IMR-90 (cell line): ENCODE results near the gene NSUN4. TPM values are rescaled to one million over a fixed set of nuclear protein-coding genes. Genes with fewer than 3 reads are reported as not detected.

ENCODE experiments used
- ATAC-seq: fragments of 200-7000 bp; cut with Tn5 transposase; 2 replicates; pipeline ENCODE4 v1.9.1; 2020; ENCODE audit warnings: low read depth, mild to moderate bottlenecking, moderate library complexity
- BruUV-seq: library from RNA; stranded (reverse); fragments of 400-500 nt; replicated peaks from 2 replicates; lab custom pipeline; 2021; lab: Mats Ljungman, UMichigan
- CTCF ChIA-PET: fragments of 300-600 bp; formaldehyde crosslinking; extraction: SDS; loops from one replicate; lab custom pipeline; 2021; ENCODE audit warnings: antibody characterized with exemption; lab: Yijun Ruan, JAX
- POLR2A ChIA-PET: fragments of 300-600 bp; sonication (Branson Sonifier 250); formaldehyde crosslinking; loops from one replicate; lab custom pipeline; 2022; ENCODE audit warnings: antibody characterized with exemption; ENCODE audit not compliant: unreplicated experiment; lab: Charles Lee
- DNase-seq: peaks from one replicate; pipeline ENCODE4 v3.0.0; 2013
- H2AFZ ChIP-seq: replicated peaks from 2 replicates; pipeline ENCODE3; 2013; ENCODE audit warnings: low read length, mild to moderate bottlenecking; ENCODE audit not compliant: poor library complexity
- H2AK5ac ChIP-seq: 2 replicates; pipeline ENCODE4 v1.6.1; 2013; ENCODE audit warnings: low read depth, low read length, inconsistent platforms
- H2AK9ac ChIP-seq: replicated peaks from 2 replicates; pipeline ENCODE3; 2013; ENCODE audit warnings: mild to moderate bottlenecking, low read depth, low read length, moderate library complexity; ENCODE audit not compliant: poor library complexity
- H2BK120ac ChIP-seq: 2 replicates; pipeline ENCODE4 v1.6.1; 2013; ENCODE audit warnings: low read depth, low read length, inconsistent platforms
- H2BK15ac ChIP-seq: 3 replicates; pipeline ENCODE4 v1.6.1; 2013; ENCODE audit warnings: low read depth, low read length, inconsistent platforms
- H2BK20ac ChIP-seq: 2 replicates; pipeline ENCODE4 v1.6.1; 2013; ENCODE audit warnings: low read depth, mild to moderate bottlenecking, inconsistent platforms, low read length, moderate library complexity
- H2BK5ac ChIP-seq: 2 replicates; pipeline ENCODE4 v1.6.1; 2013; ENCODE audit warnings: mild to moderate bottlenecking, low read depth, low read length, inconsistent platforms; ENCODE audit not compliant: poor library complexity, severe bottlenecking
- H3K14ac ChIP-seq: replicated peaks from 2 replicates; pipeline ENCODE4 v1.6.1; 2013; ENCODE audit warnings: low read depth, low read length, inconsistent platforms
- H3K18ac ChIP-seq: 2 replicates; pipeline ENCODE4 v1.6.1; 2013; ENCODE audit warnings: low read depth, low read length, control low read depth
- H3K23ac ChIP-seq: 2 replicates; pipeline ENCODE4 v1.6.1; 2013; ENCODE audit warnings: low read depth, low read length, inconsistent platforms
- H3K27ac ChIP-seq: 2 replicates; pipeline ENCODE4 v1.5.1; 2013; ENCODE audit warnings: mild to moderate bottlenecking, control low read depth, low read length; ENCODE audit not compliant: insufficient read depth
- H3K27me3 ChIP-seq: 2 replicates; pipeline ENCODE4 v1.6.1; 2013; ENCODE audit warnings: low read length; ENCODE audit not compliant: control insufficient read depth, insufficient read depth
- H3K36me3 ChIP-seq: 2 replicates; pipeline ENCODE4 v1.6.1; 2013; ENCODE audit warnings: low read length, mixed read lengths; ENCODE audit not compliant: control insufficient read depth, insufficient read depth
- H3K4ac ChIP-seq: 2 replicates; pipeline ENCODE4 v1.6.1; 2013; ENCODE audit warnings: low read depth, low read length, inconsistent platforms
- H3K4me1 ChIP-seq: 2 replicates; pipeline ENCODE4 v1.6.1; 2013; ENCODE audit warnings: low read length, mixed read lengths; ENCODE audit not compliant: control insufficient read depth, insufficient read depth
- H3K4me2 ChIP-seq: 2 replicates; pipeline ENCODE4 v1.6.1; 2013; ENCODE audit warnings: low read depth, mild to moderate bottlenecking, control low read depth, low read length, moderate library complexity
- H3K4me3 ChIP-seq: 2 replicates; pipeline ENCODE4 v1.5.1; 2013; ENCODE audit warnings: low read depth, mild to moderate bottlenecking, control low read depth, low read length, moderate library complexity; ENCODE audit not compliant: insufficient read depth
- H3K56ac ChIP-seq: 2 replicates; pipeline ENCODE4 v1.6.1; 2013; ENCODE audit warnings: low read length, inconsistent platforms; ENCODE audit not compliant: insufficient read depth; ENCODE audit errors: extremely low read depth
- H3K79me1 ChIP-seq, 2 experiments: 2 replicates each; pipeline ENCODE4 v1.6.1; 2013; ENCODE audit warnings: low read length in 2 of 2, inconsistent platforms in 1 of 2, low read depth in 1 of 2
- H3K9ac ChIP-seq: 2 replicates; pipeline ENCODE4 v1.6.1; 2013; ENCODE audit warnings: low read depth, low read length, control low read depth
- H3K9me1 ChIP-seq: 2 replicates; pipeline ENCODE4 v1.6.1; 2013; ENCODE audit warnings: low read length, inconsistent platforms; ENCODE audit not compliant: insufficient read depth
- H3K9me3 ChIP-seq: 2 replicates; pipeline ENCODE4 v1.6.1; 2013; ENCODE audit warnings: low read length; ENCODE audit not compliant: control insufficient read depth, insufficient read depth
- H4K20me1 ChIP-seq: 2 replicates; pipeline ENCODE4 v1.6.1; 2013; ENCODE audit warnings: low read length, inconsistent platforms; ENCODE audit not compliant: insufficient read depth
- H4K5ac ChIP-seq: 2 replicates; pipeline ENCODE4 v1.6.1; 2013; ENCODE audit warnings: mild to moderate bottlenecking, low read depth, low read length, control low read depth
- H4K8ac ChIP-seq, 2 experiments: 2 replicates each; pipeline ENCODE4 v1.6.1; 2013; ENCODE audit warnings: low read depth in 2 of 2, low read length in 2 of 2, control low read depth in 1 of 2, inconsistent platforms in 1 of 2
- H4K91ac ChIP-seq: 2 replicates; pipeline ENCODE4 v1.6.1; 2013; ENCODE audit warnings: low read depth, low read length, inconsistent platforms; ENCODE audit not compliant: insufficient read depth
- BHLHE40 ChIP-seq: fragments of 150-350 bp; IDR thresholded peaks from 2 replicates; pipeline ENCODE4 v1.6.1; 2016; ENCODE audit warnings: mild to moderate bottlenecking, low read depth, low read length
- CEBPB ChIP-seq: IDR thresholded peaks from 2 replicates; pipeline ENCODE4 v1.6.1; 2012; ENCODE audit warnings: low read depth, low read length, improper control_type of control experiment
- CHD1 ChIP-seq: IDR thresholded peaks from 2 replicates; pipeline ENCODE4 v1.6.1; 2012; ENCODE audit warnings: low read depth, low read length, improper control_type of control experiment
- MAFK ChIP-seq: IDR thresholded peaks from 2 replicates; pipeline ENCODE4 v1.6.1; 2012; ENCODE audit warnings: low read depth, low read length, improper control_type of control experiment
- MXI1 ChIP-seq: IDR thresholded peaks from 2 replicates; pipeline ENCODE4 v1.6.1; 2012; ENCODE audit warnings: low read depth, mild to moderate bottlenecking, low read length, moderate library complexity, borderline replicate concordance
- NFE2L2 ChIP-seq: fragments of 150-350 bp; IDR thresholded peaks from 2 replicates; pipeline ENCODE4 v1.6.1; 2016; ENCODE audit warnings: low read depth, mild to moderate bottlenecking, low read length
- POLR2A ChIP-seq: IDR thresholded peaks from 2 replicates; pipeline ENCODE4 v1.6.1; 2012; ENCODE audit warnings: mild to moderate bottlenecking, low read depth, low read length
- RFX5 ChIP-seq: IDR thresholded peaks from 2 replicates; pipeline ENCODE4 v1.8.0; 2012; ENCODE audit warnings: low read depth, mild to moderate bottlenecking, low read length, moderate library complexity
- SMC3 ChIP-seq: fragments of 150-350 bp; IDR thresholded peaks from 2 replicates; pipeline ENCODE4 v1.6.1; 2016; ENCODE audit warnings: low read depth, mild to moderate bottlenecking, antibody characterized with exemption, low read length, moderate library complexity
- WGBS, 2 experiments: methylation state at CpG; one replicate each; pipeline versions ENCODE4 v1.1.5 to v1.1.7; 2013; ENCODE audit warnings: missing lambda C conversion rate in 2 of 2; ENCODE audit not compliant: insufficient read length in 1 of 2; ENCODE audit errors: extremely low coverage in 2 of 2; 5-methylcytosine and 5-hydroxymethylcytosine counted together
- dilution Hi-C: fragments of 300-500 bp; cut with HindIII; formaldehyde crosslinking; loops from one replicate; pipeline ENCODE4 v1.14.3; 2018; ENCODE audit warnings: low sequenced_read_pairs; ENCODE audit not compliant: unreplicated experiment
- in situ Hi-C: fragments of 300-500 bp; cut with MboI; formaldehyde crosslinking; loops from 3 replicates; pipeline ENCODE4 v1.14.3; 2019; ENCODE audit warnings: low sequenced_read_pairs, inconsistent platforms, mixed read lengths
- intact Hi-C: fragments of 100-400 bp; cut with micrococcal nuclease; formaldehyde crosslinking; loops from 2 replicates; pipeline ENCODE4 v1.10.0; 2022
- polyA plus RNA-seq, 3 experiments: library from polyadenylated mRNA; depleted of rRNA; stranded (reverse); fragments of >200 nt; gene quantifications; 2 replicates each; pipeline ENCODE4 v1.2.3, GENCODE V29; 2012; ENCODE audit warnings: low replicate concordance in 1 of 3
- total RNA-seq: library from RNA; depleted of rRNA; stranded (reverse); fragments of >200 nt; gene quantifications from 2 replicates; pipeline ENCODE4 v1.2.3, GENCODE V29; 2012
- TF ChIP-seq, protein P1 (sequence below): fragments of 150-350 bp; IDR thresholded peaks from 2 replicates; pipeline ENCODE4 v1.6.1; 2016; ENCODE audit warnings: low read depth, mild to moderate bottlenecking, low read length, moderate library complexity, borderline replicate concordance
- TF ChIP-seq, protein P2 (sequence below): conservative IDR thresholded peaks from 2 replicates; pipeline ENCODE4 v1.5.1; 2012; ENCODE audit warnings: mild to moderate bottlenecking, low read depth, low read length, improper control_type of control experiment
- TF ChIP-seq, protein P3 (sequence below): fragments of 150-350 bp; IDR thresholded peaks from 2 replicates; pipeline ENCODE4 v1.6.1; 2017; ENCODE audit warnings: mild to moderate bottlenecking, antibody characterized with exemption, low read length, low read depth

NSUN4 gene
- total and polyA plus RNA-seq, 2 of the 4 experiments (the other 2 are of a cell fraction), result 10.9 to 13.0 TPM

DNA sequence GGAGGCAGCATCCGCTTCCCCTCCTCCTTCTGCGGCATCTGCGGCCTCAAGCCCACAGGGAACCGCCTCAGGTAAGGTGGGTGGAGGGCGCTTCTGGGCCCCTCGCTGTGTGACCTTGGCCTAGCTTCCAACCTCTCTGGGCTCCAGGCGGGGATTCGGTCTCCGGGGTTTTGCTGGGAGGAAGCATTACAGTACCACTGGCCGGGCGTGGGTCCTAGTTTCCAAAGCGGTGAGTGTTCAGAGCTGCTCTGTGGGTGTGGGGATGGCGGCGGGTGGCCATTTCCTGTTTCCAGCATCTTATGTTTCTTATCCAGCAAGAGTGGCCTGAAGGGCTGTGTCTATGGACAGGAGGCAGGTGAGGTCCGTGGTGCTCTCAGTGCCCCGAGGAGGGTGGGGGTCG, 65.1 kb downstream of the NSUN4 start:
- H3K9me1 ChIP-seq, result 0 out of 2 replicates have a peak, but pooled peaks cover 3% of the 10 kb centered on the region
- 81% methylated on average over 3 of the region's 17 CpGs; no CpG with 5 or more reads in 1 of the 2 experiments for WGBS, 2 experiments
- BruUV-seq, result no TSS peak
- ChIA-PET POLR2A (no interaction called here), CTCF (no interaction called here)
- intact Hi-C loops, result loop anchor here (1.0 to 10.0 kb wide), 2 partner anchors 123 to 769 kb away; no protein-coding TSS in a partner anchor
- peak overlapping the region; percentile 44 for H2AK9ac ChIP-seq
- no peak overlapping the region for H3K18ac ChIP-seq
- H3K14ac ChIP-seq, result no peak overlapping the region
- H3K56ac ChIP-seq, result no peak overlapping the region
- DNase-seq, result no peak
- H4K5ac ChIP-seq, result no peak overlapping the region
- no peak overlapping the region for H3K4me3 ChIP-seq
- no peak for ATAC-seq
- H3K27me3 ChIP-seq, result peaks cover 20% of the 10 kb centered on the region; the same call in 1 of the 2 replicates
- no peak overlapping the region for H4K91ac ChIP-seq
- no peak overlapping the region for H3K4ac ChIP-seq
- no peaks in the 10 kb centered on the region for H3K9me3 ChIP-seq
- no peak overlapping the region for H3K23ac ChIP-seq
- no peak for TF ChIP-seq CHD1
- TF ChIP-seq, protein P1, sequence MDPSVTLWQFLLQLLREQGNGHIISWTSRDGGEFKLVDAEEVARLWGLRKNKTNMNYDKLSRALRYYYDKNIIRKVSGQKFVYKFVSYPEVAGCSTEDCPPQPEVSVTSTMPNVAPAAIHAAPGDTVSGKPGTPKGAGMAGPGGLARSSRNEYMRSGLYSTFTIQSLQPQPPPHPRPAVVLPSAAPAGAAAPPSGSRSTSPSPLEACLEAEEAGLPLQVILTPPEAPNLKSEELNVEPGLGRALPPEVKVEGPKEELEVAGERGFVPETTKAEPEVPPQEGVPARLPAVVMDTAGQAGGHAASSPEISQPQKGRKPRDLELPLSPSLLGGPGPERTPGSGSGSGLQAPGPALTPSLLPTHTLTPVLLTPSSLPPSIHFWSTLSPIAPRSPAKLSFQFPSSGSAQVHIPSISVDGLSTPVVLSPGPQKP, result no peak
- TF ChIP-seq BHLHE40, result no peak
- TF ChIP-seq, protein P2, sequence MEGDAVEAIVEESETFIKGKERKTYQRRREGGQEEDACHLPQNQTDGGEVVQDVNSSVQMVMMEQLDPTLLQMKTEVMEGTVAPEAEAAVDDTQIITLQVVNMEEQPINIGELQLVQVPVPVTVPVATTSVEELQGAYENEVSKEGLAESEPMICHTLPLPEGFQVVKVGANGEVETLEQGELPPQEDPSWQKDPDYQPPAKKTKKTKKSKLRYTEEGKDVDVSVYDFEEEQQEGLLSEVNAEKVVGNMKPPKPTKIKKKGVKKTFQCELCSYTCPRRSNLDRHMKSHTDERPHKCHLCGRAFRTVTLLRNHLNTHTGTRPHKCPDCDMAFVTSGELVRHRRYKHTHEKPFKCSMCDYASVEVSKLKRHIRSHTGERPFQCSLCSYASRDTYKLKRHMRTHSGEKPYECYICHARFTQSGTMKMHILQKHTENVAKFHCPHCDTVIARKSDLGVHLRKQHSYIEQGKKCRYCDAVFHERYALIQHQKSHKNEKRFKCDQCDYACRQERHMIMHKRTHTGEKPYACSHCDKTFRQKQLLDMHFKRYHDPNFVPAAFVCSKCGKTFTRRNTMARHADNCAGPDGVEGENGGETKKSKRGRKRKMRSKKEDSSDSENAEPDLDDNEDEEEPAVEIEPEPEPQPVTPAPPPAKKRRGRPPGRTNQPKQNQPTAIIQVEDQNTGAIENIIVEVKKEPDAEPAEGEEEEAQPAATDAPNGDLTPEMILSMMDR, result no peak
- no peak for TF ChIP-seq RFX5
- TF ChIP-seq MXI1, result no peak
- TF ChIP-seq POLR2A, result no peak
- TF ChIP-seq CEBPB, result no peak
- TF ChIP-seq MAFK, result no peak
- TF ChIP-seq, protein P3, sequence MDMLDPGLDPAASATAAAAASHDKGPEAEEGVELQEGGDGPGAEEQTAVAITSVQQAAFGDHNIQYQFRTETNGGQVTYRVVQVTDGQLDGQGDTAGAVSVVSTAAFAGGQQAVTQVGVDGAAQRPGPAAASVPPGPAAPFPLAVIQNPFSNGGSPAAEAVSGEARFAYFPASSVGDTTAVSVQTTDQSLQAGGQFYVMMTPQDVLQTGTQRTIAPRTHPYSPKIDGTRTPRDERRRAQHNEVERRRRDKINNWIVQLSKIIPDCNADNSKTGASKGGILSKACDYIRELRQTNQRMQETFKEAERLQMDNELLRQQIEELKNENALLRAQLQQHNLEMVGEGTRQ, result no peak
- no peak for TF ChIP-seq SMC3
- TF ChIP-seq NFE2L2, result no peak
- no peak overlapping the region for H4K8ac ChIP-seq
- H3K79me1 ChIP-seq, result no peaks in the 10 kb centered on the region
- H2BK5ac ChIP-seq, result no peak overlapping the region
- H2BK15ac ChIP-seq, result no peak overlapping the region
- no peaks in the 10 kb centered on the region; the same call in 1 of the 2 replicates for H3K4me1 ChIP-seq
- dilution Hi-C loops, result no loop called here
- H3K9ac ChIP-seq, result no peak overlapping the region
- H2BK20ac ChIP-seq, result no peak overlapping the region
- H4K20me1 ChIP-seq, result no peaks in the 10 kb centered on the region
- no peak overlapping the region for H2BK120ac ChIP-seq
- H3K36me3 ChIP-seq, result no peaks in the 10 kb centered on the region
- no peak overlapping the region for H3K27ac ChIP-seq
- in situ Hi-C loops, result loop anchor here (5.0 to 25.0 kb wide), 2 partner anchors 122 to 307 kb away; partner anchors contain the start of gene EFCAB14
- no peak overlapping the region for H3K4me2 ChIP-seq
- no peak overlapping the region for H2AFZ ChIP-seq
- H2AK5ac ChIP-seq, result no peak overlapping the region
